K562 (cell line): ENCODE results near the gene KLHL18. TPM values are rescaled to one million over a fixed set of nuclear protein-coding genes. Genes with fewer than 3 reads are reported as not detected.

Experiments
- ATAC-seq: fragments of 200-7000 bp; cut with Tn5 transposase; 3 replicates; pipeline ENCODE4 v1.9.1; 2020; ENCODE audit warnings: moderate library complexity
- BruUV-seq: library from RNA; stranded (reverse); fragments of 400-500 nt; replicated peaks from 2 replicates; lab custom pipeline; 2021; lab: Mats Ljungman, UMichigan
- CTCF ChIA-PET: fragments of 300-600 bp; formaldehyde crosslinking; extraction: SDS; loops from one replicate; lab custom pipeline; 2021; ENCODE audit warnings: low intra/inter-chr PET ratio; lab: Yijun Ruan, JAX
- POLR2A ChIA-PET: fragments of 300-600, 350-650 bp; sonication (Branson Sonifier 250); formaldehyde crosslinking; extraction: SDS; loops from one replicate; lab custom pipeline; 2021; ENCODE audit warnings: antibody characterized with exemption, inconsistent platforms; lab: Yijun Ruan, JAX
- DNase-seq, 4 experiments: peaks; one replicate each; pipeline versions ENCODE4 v3.0.0 to v3.0.0-alpha.2; 2011 to 2018; ENCODE audit warnings: low spot score in 3 of 4, mixed read lengths in 3 of 4; ENCODE audit errors: extremely low read depth in 1 of 4
- FAIRE-seq: peaks from 2 replicates; lab custom pipeline; 2011; peaks lifted over from hg19 to GRCh38; lab: Jason Lieb, UNC
- H2AFZ ChIP-seq: 2 replicates; pipeline ENCODE4 v1.6.0; 2011; ENCODE audit warnings: low read depth, low read length, control low read depth, inconsistent platforms
- H3K27ac ChIP-seq: fragments of 200-600 bp; 3 replicates; pipeline ENCODE4 v1.8.0; 2011; ENCODE audit warnings: low read depth, mild to moderate bottlenecking, control low read depth, inconsistent platforms, low read length, moderate library complexity, mixed read lengths; ENCODE audit errors: extremely low read depth
- H3K27me3 ChIP-seq, 2 experiments: fragments of 300-600 bp in 1 of 2; 2 replicates in 1 of 2; 3 replicates in 1 of 2; pipeline versions ENCODE4 v1.6.0 to v1.8.0; 2011; ENCODE audit warnings: inconsistent platforms in 2 of 2, low read length in 2 of 2, mild to moderate bottlenecking in 1 of 2, mixed read lengths in 1 of 2, moderate library complexity in 1 of 2; ENCODE audit not compliant: control insufficient read depth in 2 of 2, insufficient read depth in 2 of 2
- H3K36me3 ChIP-seq: fragments of 300-600 bp; 3 replicates; pipeline ENCODE4 v1.8.0; 2011; ENCODE audit warnings: mild to moderate bottlenecking, low read length, inconsistent platforms; ENCODE audit not compliant: control insufficient read depth, insufficient read depth
- H3K4me1 ChIP-seq, 2 experiments: fragments of 200-600 bp in 1 of 2; replicated peaks in 1 of 2; 2 replicates in 1 of 2; 3 replicates in 1 of 2; pipeline versions ENCODE4 v1.5.1 to v1.8.0; 2011; ENCODE audit warnings: inconsistent platforms in 2 of 2, low read length in 2 of 2, mild to moderate bottlenecking in 1 of 2, mixed read lengths in 1 of 2, moderate library complexity in 1 of 2; ENCODE audit not compliant: control insufficient read depth in 2 of 2, insufficient read depth in 2 of 2
- H3K4me2 ChIP-seq: 2 replicates; pipeline ENCODE4 v1.6.1; 2011; ENCODE audit warnings: low read length, control low read depth, inconsistent platforms, mixed read lengths; ENCODE audit not compliant: insufficient read depth
- H3K4me3 ChIP-seq: fragments of 200-600 bp; sonication (generic), shearing (Covaris generic); 2 replicates; pipeline ENCODE4 v1.5.1; 2016; ENCODE audit warnings: control low read depth, inconsistent platforms
- H3K79me2 ChIP-seq: fragments of 200-600 bp; 3 replicates; pipeline ENCODE4 v1.8.0; 2011; ENCODE audit warnings: low read length, inconsistent platforms; ENCODE audit not compliant: control insufficient read depth, insufficient read depth
- H3K9ac ChIP-seq, 2 experiments: 2 replicates each; pipeline versions ENCODE4 v1.6.0 to v1.6.1; 2011; ENCODE audit warnings: low read depth in 2 of 2, low read length in 2 of 2, control low read depth in 1 of 2, inconsistent platforms in 1 of 2, mild to moderate bottlenecking in 1 of 2, mixed read lengths in 1 of 2; ENCODE audit not compliant: insufficient read depth in 1 of 2
- H3K9me1 ChIP-seq: one replicate; pipeline ENCODE4 v1.6.0; 2011; ENCODE audit warnings: inconsistent platforms, mild to moderate bottlenecking, low read length, moderate library complexity; ENCODE audit not compliant: control insufficient read depth, insufficient read depth
- H3K9me3 ChIP-seq: replicated peaks from 2 replicates; pipeline ENCODE4 v1.5.1; 2011; ENCODE audit warnings: low read depth, low read length, inconsistent platforms; ENCODE audit not compliant: control insufficient read depth, insufficient read depth
- H4K20me1 ChIP-seq: replicated peaks from 2 replicates; pipeline ENCODE4 v1.6.1; 2011; ENCODE audit warnings: low read length, inconsistent platforms, mixed read lengths; ENCODE audit not compliant: control insufficient read depth, insufficient read depth
- CBFA2T3 ChIP-seq: fragments of 450-650 bp; IDR thresholded peaks from 2 replicates; pipeline ENCODE4 v1.6.1; 2017
- CTBP1 ChIP-seq: fragments of 450-650 bp; IDR thresholded peaks from 2 replicates; pipeline ENCODE4 v1.6.1; 2016; ENCODE audit warnings: borderline replicate concordance
- CXXC5 ChIP-seq: fragments of 250-450 bp; sonication (Bioruptor Pico); IDR thresholded peaks from 2 replicates; pipeline ENCODE4 v1.8.0; 2022; ENCODE audit warnings: inconsistent platforms, mild to moderate bottlenecking, moderate library complexity
- OTX1 ChIP-seq: fragments of 450-650 bp; formaldehyde crosslinking; IDR thresholded peaks from 2 replicates; pipeline ENCODE4 v1.4.0; 2022; ENCODE audit warnings: mild to moderate bottlenecking
- TSC22D4 ChIP-seq: fragments of 450-650 bp; IDR thresholded peaks from 2 replicates; pipeline ENCODE4 v1.6.1; 2016; ENCODE audit warnings: missing genetic modification characterization, missing biosample characterization, control low read depth
- ZFPM2 ChIP-seq: fragments of 250-450 bp; sonication (Bioruptor Pico); IDR thresholded peaks from 2 replicates; pipeline ENCODE4 v1.5.1; 2022; ENCODE audit warnings: mild to moderate bottlenecking
- ZNF764 ChIP-seq: fragments of 250-450 bp; sonication (Bioruptor Pico); IDR thresholded peaks from 2 replicates; pipeline ENCODE4 v1.4.0; 2020; ENCODE audit warnings: low read depth, mild to moderate bottlenecking, moderate library complexity
- WGBS: fragments of 100-300 bp; shearing (Covaris generic); methylation state at CpG from one replicate; pipeline ENCODE4 v1.1.6; 2016; ENCODE audit warnings: low coverage, mixed read lengths; ENCODE audit not compliant: insufficient coverage; ENCODE audit errors: missing lambda C conversion rate; 5-methylcytosine and 5-hydroxymethylcytosine counted together
- in situ Hi-C: fragments of 300-500 bp; cut with MboI; formaldehyde crosslinking; loops from 4 replicates; pipeline ENCODE4 v1.15.0; 2018; ENCODE audit warnings: inconsistent platforms, mixed read lengths
- intact Hi-C: fragments of 100-400 bp; cut with micrococcal nuclease; formaldehyde crosslinking; loops from 2 replicates; pipeline ENCODE4 v1.14.2; 2022
- polyA plus RNA-seq, 8 experiments: library from polyadenylated mRNA; depleted of rRNA in 4 of 8; stranded (reverse) in 5 of 8; unstranded in 3 of 8; fragments of >200 nt; fragmentation: Nextera tagmentation in 2 of 8; fragmentation: Illumina TruSeq in 1 of 8; extraction: Ambion mirVana in 2 of 8; extraction: Trizol in 1 of 8; gene quantifications; 2 replicates each; pipeline versions ENCODE4 v1.2.1 to v1.2.3, GENCODE V29; 2011 to 2014; ENCODE audit warnings: inconsistent platforms in 1 of 8, missing spikeins in 1 of 8
- total RNA-seq, 7 experiments: library from RNA; depleted of rRNA in 6 of 7; stranded (reverse); fragments of >200 nt in 6 of 7; fragmentation: Illumina TruSeq in 2 of 7; extraction: Trizol in 2 of 7; gene quantifications; 2 replicates each; pipeline versions ENCODE4 v1.2.1 to v1.2.3, GENCODE V29; 2011 to 2021; ENCODE audit warnings: low replicate concordance in 1 of 7
- TF ChIP-seq, protein P1 (sequence below): fragments of 450-650 bp; IDR thresholded peaks from 2 replicates; pipeline ENCODE4 v1.6.1; 2016; ENCODE audit warnings: mild to moderate bottlenecking, moderate library complexity
- TF ChIP-seq, protein P2 (sequence below), 3 experiments: fragments of 200-800 bp in 1 of 3; sonication (Bioruptor generic) in 1 of 3; sonication (generic) in 1 of 3; formaldehyde crosslinking in 1 of 3; IDR thresholded peaks; 2 replicates each; pipeline versions ENCODE4 v1.6.1 to v1.8.0; 2016 to 2022; ENCODE audit warnings: mild to moderate bottlenecking in 2 of 3, missing compliant biosample characterization in 2 of 3, missing genetic modification characterization in 2 of 3, missing genetic modification reagents in 1 of 3
- TF ChIP-seq, protein P3 (sequence below): fragments of 450-650 bp; IDR thresholded peaks from 2 replicates; pipeline ENCODE4 v1.6.1; 2016

The KLHL18 gene
- total and polyA plus RNA-seq, 9 of the 15 experiments (the other 6 are each of a cell fraction or from before 2014, with no cell fraction given), result 26.7 to 97.5 (median 48.7) TPM

DNA sequence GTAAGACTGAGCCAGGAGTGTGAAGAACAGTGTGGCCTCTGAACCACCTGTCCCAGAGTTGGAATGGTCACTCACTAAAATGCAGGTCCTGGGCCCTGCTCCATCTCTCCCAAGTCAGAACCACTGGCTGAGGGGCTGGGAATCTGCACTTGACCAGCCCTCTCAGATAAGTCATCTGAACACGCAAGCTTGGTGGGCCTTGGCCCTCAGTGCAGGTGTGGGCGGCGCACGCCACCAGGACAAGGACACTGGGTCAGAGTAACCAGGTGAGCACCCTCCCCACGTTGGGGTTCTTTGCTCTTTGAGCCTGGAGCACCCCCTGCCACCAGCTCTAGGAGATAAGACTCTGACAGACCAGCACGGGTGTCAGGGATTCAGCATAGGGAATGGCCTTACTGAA lies 42.8 kb upstream of the KLHL18 start:
- Histone ChIP-seq H3K79me2 (no peaks in the 10 kb centered on the region), H3K9me3 (no peaks in the 10 kb centered on the region), H3K27ac (no peak overlapping the region), H3K36me3 (no peaks in the 10 kb centered on the region), H3K4me3 (no peak overlapping the region), H3K4me2 (no peak overlapping the region), H3K9me1 (no peaks in the 10 kb centered on the region), H3K4me1 (no peaks in the 10 kb centered on the region; a peak in 1 of 5 replicates), H2AFZ (no peak overlapping the region), H3K9ac (no peak overlapping the region), H3K27me3 (peaks cover 0 to 14% of the 10 kb centered on the region in 2 experiments; a peak in 2 of 5 replicates), H4K20me1 (peaks cover 6% of the 10 kb centered on the region; the same call in 1 of the 2 replicates)
- ATAC-seq, result no peak
- FAIRE-seq, result no peak
- CTCF ChIA-PET, result no interaction called here
- in situ Hi-C loops (no loop called here), intact Hi-C loops (no loop called here)
- BruUV-seq, result no TSS peak
- DNase-seq, result no peak
- POLR2A ChIA-PET, result no interaction called here
- WGBS, result 50% methylated on average over 6 of the region's 6 CpGs
- TF ChIP-seq CTBP1 (no peak), ZNF764 (CRISPR knock-in tag) (no peak), ZFPM2 (CRISPR knock-in tag) (no peak), OTX1 (CRISPR knock-in tag) (no peak), CBFA2T3 (no peak), TSC22D4 (no peak), CXXC5 (no peak)
- TF ChIP-seq, protein P1, sequence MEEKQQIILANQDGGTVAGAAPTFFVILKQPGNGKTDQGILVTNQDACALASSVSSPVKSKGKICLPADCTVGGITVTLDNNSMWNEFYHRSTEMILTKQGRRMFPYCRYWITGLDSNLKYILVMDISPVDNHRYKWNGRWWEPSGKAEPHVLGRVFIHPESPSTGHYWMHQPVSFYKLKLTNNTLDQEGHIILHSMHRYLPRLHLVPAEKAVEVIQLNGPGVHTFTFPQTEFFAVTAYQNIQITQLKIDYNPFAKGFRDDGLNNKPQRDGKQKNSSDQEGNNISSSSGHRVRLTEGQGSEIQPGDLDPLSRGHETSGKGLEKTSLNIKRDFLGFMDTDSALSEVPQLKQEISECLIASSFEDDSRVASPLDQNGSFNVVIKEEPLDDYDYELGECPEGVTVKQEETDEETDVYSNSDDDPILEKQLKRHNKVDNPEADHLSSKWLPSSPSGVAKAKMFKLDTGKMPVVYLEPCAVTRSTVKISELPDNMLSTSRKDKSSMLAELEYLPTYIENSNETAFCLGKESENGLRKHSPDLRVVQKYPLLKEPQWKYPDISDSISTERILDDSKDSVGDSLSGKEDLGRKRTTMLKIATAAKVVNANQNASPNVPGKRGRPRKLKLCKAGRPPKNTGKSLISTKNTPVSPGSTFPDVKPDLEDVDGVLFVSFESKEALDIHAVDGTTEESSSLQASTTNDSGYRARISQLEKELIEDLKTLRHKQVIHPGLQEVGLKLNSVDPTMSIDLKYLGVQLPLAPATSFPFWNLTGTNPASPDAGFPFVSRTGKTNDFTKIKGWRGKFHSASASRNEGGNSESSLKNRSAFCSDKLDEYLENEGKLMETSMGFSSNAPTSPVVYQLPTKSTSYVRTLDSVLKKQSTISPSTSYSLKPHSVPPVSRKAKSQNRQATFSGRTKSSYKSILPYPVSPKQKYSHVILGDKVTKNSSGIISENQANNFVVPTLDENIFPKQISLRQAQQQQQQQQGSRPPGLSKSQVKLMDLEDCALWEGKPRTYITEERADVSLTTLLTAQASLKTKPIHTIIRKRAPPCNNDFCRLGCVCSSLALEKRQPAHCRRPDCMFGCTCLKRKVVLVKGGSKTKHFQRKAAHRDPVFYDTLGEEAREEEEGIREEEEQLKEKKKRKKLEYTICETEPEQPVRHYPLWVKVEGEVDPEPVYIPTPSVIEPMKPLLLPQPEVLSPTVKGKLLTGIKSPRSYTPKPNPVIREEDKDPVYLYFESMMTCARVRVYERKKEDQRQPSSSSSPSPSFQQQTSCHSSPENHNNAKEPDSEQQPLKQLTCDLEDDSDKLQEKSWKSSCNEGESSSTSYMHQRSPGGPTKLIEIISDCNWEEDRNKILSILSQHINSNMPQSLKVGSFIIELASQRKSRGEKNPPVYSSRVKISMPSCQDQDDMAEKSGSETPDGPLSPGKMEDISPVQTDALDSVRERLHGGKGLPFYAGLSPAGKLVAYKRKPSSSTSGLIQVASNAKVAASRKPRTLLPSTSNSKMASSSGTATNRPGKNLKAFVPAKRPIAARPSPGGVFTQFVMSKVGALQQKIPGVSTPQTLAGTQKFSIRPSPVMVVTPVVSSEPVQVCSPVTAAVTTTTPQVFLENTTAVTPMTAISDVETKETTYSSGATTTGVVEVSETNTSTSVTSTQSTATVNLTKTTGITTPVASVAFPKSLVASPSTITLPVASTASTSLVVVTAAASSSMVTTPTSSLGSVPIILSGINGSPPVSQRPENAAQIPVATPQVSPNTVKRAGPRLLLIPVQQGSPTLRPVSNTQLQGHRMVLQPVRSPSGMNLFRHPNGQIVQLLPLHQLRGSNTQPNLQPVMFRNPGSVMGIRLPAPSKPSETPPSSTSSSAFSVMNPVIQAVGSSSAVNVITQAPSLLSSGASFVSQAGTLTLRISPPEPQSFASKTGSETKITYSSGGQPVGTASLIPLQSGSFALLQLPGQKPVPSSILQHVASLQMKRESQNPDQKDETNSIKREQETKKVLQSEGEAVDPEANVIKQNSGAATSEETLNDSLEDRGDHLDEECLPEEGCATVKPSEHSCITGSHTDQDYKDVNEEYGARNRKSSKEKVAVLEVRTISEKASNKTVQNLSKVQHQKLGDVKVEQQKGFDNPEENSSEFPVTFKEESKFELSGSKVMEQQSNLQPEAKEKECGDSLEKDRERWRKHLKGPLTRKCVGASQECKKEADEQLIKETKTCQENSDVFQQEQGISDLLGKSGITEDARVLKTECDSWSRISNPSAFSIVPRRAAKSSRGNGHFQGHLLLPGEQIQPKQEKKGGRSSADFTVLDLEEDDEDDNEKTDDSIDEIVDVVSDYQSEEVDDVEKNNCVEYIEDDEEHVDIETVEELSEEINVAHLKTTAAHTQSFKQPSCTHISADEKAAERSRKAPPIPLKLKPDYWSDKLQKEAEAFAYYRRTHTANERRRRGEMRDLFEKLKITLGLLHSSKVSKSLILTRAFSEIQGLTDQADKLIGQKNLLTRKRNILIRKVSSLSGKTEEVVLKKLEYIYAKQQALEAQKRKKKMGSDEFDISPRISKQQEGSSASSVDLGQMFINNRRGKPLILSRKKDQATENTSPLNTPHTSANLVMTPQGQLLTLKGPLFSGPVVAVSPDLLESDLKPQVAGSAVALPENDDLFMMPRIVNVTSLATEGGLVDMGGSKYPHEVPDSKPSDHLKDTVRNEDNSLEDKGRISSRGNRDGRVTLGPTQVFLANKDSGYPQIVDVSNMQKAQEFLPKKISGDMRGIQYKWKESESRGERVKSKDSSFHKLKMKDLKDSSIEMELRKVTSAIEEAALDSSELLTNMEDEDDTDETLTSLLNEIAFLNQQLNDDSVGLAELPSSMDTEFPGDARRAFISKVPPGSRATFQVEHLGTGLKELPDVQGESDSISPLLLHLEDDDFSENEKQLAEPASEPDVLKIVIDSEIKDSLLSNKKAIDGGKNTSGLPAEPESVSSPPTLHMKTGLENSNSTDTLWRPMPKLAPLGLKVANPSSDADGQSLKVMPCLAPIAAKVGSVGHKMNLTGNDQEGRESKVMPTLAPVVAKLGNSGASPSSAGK, result no peak
- TF ChIP-seq, protein P2, sequence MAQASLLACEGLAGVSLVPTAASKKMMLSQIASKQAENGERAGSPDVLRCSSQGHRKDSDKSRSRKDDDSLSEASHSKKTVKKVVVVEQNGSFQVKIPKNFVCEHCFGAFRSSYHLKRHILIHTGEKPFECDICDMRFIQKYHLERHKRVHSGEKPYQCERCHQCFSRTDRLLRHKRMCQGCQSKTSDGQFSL (CRISPR knock-in tag; IDR thresholded peaks at IDR 0.05), result no peak
- TF ChIP-seq, protein P2 (tag; IDR thresholded peaks at IDR 0.05), result no peak
- TF ChIP-seq, protein P3, sequence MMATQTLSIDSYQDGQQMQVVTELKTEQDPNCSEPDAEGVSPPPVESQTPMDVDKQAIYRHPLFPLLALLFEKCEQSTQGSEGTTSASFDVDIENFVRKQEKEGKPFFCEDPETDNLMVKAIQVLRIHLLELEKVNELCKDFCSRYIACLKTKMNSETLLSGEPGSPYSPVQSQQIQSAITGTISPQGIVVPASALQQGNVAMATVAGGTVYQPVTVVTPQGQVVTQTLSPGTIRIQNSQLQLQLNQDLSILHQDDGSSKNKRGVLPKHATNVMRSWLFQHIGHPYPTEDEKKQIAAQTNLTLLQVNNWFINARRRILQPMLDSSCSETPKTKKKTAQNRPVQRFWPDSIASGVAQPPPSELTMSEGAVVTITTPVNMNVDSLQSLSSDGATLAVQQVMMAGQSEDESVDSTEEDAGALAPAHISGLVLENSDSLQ, result no peak
